Brain microvascular endothelial cell (primary cell): Measurements from ENCODE around the gene CALCOCO1.

Source experiments
- DNase-seq: peaks from one replicate; pipeline ENCODE4 v3.0.0-alpha.2; 2020
- H3K27ac ChIP-seq: fragments of 250-450 bp; sonication (Bioruptor Pico); 2 replicates; pipeline ENCODE4 v1.5.1; 2020; ENCODE audit warnings: mild to moderate bottlenecking, moderate library complexity
- H3K27me3 ChIP-seq: fragments of 250-450 bp; sonication (Bioruptor Pico); replicated peaks from 2 replicates; pipeline ENCODE4 v1.5.1; 2020; ENCODE audit warnings: mild to moderate bottlenecking
- H3K36me3 ChIP-seq: fragments of 250-450 bp; sonication (Bioruptor Pico); replicated peaks from 2 replicates; pipeline ENCODE4 v1.5.1; 2020; ENCODE audit warnings: mild to moderate bottlenecking
- H3K4me3 ChIP-seq: 2 replicates; pipeline ENCODE4 v1.5.1; 2011; ENCODE audit warnings: low read depth, mild to moderate bottlenecking, control low read depth, low read length, moderate library complexity
- CTCF ChIP-seq: IDR thresholded peaks from 2 replicates; pipeline ENCODE4 v1.5.1; 2011; ENCODE audit warnings: low read depth, mild to moderate bottlenecking, moderate library complexity, low read length, control low read depth, inconsistent platforms; ENCODE audit errors: missing control alignments
- in situ Hi-C: cut with HindIII; loops from 2 replicates; pipeline ENCODE4 v1.10.0; 2017; ENCODE audit warnings: low sequenced_read_pairs, low pct_ligation_motif_present

The CALCOCO1 gene

GRCh38 chr12:53717319-53717718 is 9.9 kb downstream of the CALCOCO1 start:
- Histone ChIP-seq H3K27ac (no peak overlapping the region), H3K27me3 (no peaks in the 10 kb centered on the region), H3K36me3 (peaks cover 28% of the 10 kb centered on the region), H3K4me3 (no peak overlapping the region)
- DNase-seq = no peak
- TF ChIP-seq CTCF = no peak
- in situ Hi-C loops = no loop called here

- Histone ChIP-seq H3K36me3 (peaks cover 10% of the 10 kb centered on the region), H3K27me3 (no peaks in the 10 kb centered on the region), H3K4me3 (no peak overlapping the region), H3K27ac (no peak overlapping the region)
- DNase-seq = no peak
- TF ChIP-seq CTCF = no peak
- in situ Hi-C loops = no loop called here
These were observed 13.2 kb downstream of the CALCOCO1 start for GRCh38 chr12:53714004-53714403.

- H3K36me3 ChIP-seq = peaks cover 10% of the 10 kb centered on the region
- in situ Hi-C loops = no loop called here
- peaks cover 4% of the 10 kb centered on the region for H3K27me3 ChIP-seq
- no peak for TF ChIP-seq CTCF
- H3K4me3 ChIP-seq = no peak overlapping the region
- H3K27ac ChIP-seq = no peak overlapping the region
- no peak for DNase-seq
These were observed 13.7 kb downstream of the CALCOCO1 start for GRCh38 chr12:53713516-53713915.

GRCh38 chr12:53712059-53712643 is 15.1 kb downstream of the CALCOCO1 start:
- Histone ChIP-seq H3K36me3 (peaks cover 10% of the 10 kb centered on the region), H3K27ac (no peak overlapping the region)
- TF ChIP-seq CTCF = no peak

GRCh38 chr12:53710091-53710490 is 17.2 kb downstream of the CALCOCO1 start:
- in situ Hi-C loops = no loop called here
- H3K27ac ChIP-seq = no peak overlapping the region
- H3K27me3 ChIP-seq = peaks cover 23% of the 10 kb centered on the region
- H3K4me3 ChIP-seq = no peak overlapping the region
- DNase-seq = no peak
- no peak for TF ChIP-seq CTCF
- H3K36me3 ChIP-seq = peaks cover 3% of the 10 kb centered on the region

More at GRCh38 chr12:53712059-53712643, 15.1 kb downstream of the CALCOCO1 start:
- DNase-seq = no peak
- Histone ChIP-seq H3K27me3 (peaks cover 10% of the 10 kb centered on the region), H3K4me3 (no peak overlapping the region)
- in situ Hi-C loops = no loop called here

- Histone ChIP-seq H3K27me3 (peaks cover 27% of the 10 kb centered on the region), H3K4me3 (no peak overlapping the region), H3K27ac (no peak overlapping the region), H3K36me3 (no peaks in the 10 kb centered on the region)
- no peak for TF ChIP-seq CTCF
- no peak for DNase-seq
- in situ Hi-C loops = no loop called here
These were observed 17.6 kb downstream of the CALCOCO1 start for GRCh38 chr12:53709671-53710070.
